ENCODE results near the gene CLINT1.
A peak's percentile ranks its signal among the peaks of the same experiment; 100 is the strongest.
"Not testable (repeated sequence)": the region's sequence is repeated elsewhere in the genome, so short reads cannot be mapped to it uniquely, and the experiment has no call there.

CLINT1 gene

DNA sequence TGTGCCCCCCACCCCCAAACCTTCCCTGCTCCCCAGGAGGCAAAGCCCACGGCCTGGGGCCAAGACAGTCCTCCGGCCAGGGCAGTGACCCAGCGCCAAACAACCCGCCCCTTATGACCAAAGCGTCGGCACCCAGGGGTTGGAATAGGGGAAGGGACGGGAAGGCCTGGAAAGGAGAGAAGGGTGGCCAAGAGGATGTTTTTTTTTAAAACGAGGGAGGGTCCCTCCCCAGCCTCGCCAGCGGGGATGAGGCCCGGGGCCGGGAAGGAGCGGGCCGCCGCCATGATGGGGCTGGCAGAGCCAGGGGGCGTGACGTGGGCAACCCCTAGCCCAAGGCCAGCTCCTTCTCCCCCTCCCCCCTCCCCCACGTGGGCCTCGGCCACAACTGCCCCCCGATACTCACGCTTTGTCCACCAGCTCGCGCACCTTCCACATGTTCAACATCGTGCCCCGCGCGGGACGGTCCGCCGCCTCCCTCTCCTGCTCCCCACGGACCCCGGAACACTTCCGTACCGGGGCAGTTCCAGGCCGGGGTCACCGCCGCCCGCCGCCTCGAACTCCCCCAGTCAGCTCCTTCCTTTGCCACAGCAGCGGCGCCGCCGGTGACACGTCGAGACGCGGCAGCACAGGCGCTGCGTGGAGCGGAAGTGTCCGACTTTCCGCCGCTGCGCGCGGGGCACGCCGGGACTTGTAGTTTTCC lies at the start of gene CLINT1:
Gene CLINT1 (minus strand): TSS at position 619 of the 700 bp plus-strand sequence. CDS start 175 bp downstream, at position 444.
- Mint-ChIP-seq H3K4me1 (ENCODE audit: low read depth) (peaks cover 74% of the 10 kb centered on the region), H3K27ac (peak within 1 kb of the TSS; percentile 99), H3K27me3 (no peaks in the 10 kb centered on the region)

DNA sequence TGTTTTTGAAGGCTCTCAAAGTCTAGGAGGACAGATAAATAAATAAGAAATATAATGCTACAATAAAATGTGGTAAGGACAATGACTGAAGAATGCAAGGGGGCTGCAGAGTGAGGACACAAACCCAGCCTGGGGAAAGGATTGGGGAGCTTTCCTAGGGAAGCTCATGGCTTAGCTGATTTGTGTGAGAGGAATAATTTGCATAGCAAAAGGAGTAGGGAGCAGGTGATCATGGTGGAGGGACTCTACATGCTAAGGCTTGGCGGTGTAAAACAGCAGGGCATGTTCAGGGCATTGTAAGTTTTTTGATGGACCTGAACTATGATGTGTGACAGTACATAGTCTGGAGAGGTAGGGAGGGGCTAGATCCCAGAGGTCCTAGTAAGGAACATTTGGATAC lies 49.5 kb upstream of the CLINT1 start:
- H3K4me1 Mint-ChIP-seq (ENCODE audit: low read depth): no peaks in the 10 kb centered on the region
- DNase-seq: no peak
- H3K27ac Mint-ChIP-seq: no peak overlapping the region
- H3K36me3 Mint-ChIP-seq (ENCODE audit: low read depth): no peaks in the 10 kb centered on the region
- H3K9me3 Mint-ChIP-seq: no peaks in the 10 kb centered on the region
- no peaks in the 10 kb centered on the region for H3K27me3 Mint-ChIP-seq
- no peak overlapping the region for H3K4me3 Mint-ChIP-seq

More for the DNA sequence above, at the start of gene CLINT1:
- Mint-ChIP-seq H3K36me3 (ENCODE audit: low read depth) (peaks cover 43% of the 10 kb centered on the region), H3K4me3 (peak within 1 kb of the TSS; percentile 96), H3K9me3 (no peaks in the 10 kb centered on the region)
- DNase-seq: peak; percentile 91

DNA sequence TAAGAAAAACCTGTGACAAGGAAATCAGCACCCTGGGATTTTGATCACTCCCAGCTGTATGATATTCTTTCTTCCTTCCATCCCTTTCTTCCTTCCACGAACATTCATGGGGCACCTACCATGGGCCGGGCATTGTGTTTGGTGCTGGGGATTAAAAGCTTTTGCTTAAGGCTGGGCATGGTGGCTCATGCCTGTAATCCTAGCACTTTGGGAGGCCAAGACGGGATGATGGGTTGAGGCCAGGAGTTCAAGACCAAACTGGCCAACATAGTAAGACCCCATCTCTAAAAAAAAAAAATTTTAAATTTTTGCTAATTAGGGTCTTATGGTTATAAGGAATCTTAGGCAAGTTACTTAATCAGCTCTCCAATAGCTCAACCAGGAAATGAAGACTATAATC lies 48.5 kb upstream of the CLINT1 start:
- H3K36me3 Mint-ChIP-seq (ENCODE audit: low read depth): no peaks in the 10 kb centered on the region
- no peak for DNase-seq
- H3K4me3 Mint-ChIP-seq: no peak overlapping the region
- H3K27me3 Mint-ChIP-seq: no peaks in the 10 kb centered on the region
- H3K4me1 Mint-ChIP-seq (ENCODE audit: low read depth): no peaks in the 10 kb centered on the region
- H3K9me3 Mint-ChIP-seq: no peaks in the 10 kb centered on the region
- no peak overlapping the region for H3K27ac Mint-ChIP-seq

DNA sequence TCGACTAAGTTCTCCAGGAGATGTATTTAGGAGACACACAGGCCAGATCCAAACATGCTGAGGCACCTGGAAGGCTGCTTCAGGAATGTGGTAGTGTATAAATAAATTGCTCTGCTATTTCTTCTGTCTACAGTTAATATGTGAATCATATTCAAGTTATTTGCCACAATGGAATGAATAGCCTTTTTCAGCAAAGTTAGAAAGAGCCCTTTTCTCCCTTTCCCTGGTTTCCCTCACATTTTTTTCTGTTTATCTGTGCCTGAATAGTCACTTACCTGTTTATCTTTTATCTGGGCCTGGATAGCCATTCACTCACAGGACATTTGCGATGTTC lies 44.1 kb upstream of the CLINT1 start:
- no peak overlapping the region for H3K27ac Mint-ChIP-seq
- no peak for DNase-seq
- no peaks in the 10 kb centered on the region for H3K27me3 Mint-ChIP-seq
- H3K9me3 Mint-ChIP-seq: no peaks in the 10 kb centered on the region
- no peaks in the 10 kb centered on the region for H3K36me3 Mint-ChIP-seq (ENCODE audit: low read depth)
- H3K4me3 Mint-ChIP-seq: no peak overlapping the region
- no peaks in the 10 kb centered on the region for H3K4me1 Mint-ChIP-seq (ENCODE audit: low read depth)

DNA sequence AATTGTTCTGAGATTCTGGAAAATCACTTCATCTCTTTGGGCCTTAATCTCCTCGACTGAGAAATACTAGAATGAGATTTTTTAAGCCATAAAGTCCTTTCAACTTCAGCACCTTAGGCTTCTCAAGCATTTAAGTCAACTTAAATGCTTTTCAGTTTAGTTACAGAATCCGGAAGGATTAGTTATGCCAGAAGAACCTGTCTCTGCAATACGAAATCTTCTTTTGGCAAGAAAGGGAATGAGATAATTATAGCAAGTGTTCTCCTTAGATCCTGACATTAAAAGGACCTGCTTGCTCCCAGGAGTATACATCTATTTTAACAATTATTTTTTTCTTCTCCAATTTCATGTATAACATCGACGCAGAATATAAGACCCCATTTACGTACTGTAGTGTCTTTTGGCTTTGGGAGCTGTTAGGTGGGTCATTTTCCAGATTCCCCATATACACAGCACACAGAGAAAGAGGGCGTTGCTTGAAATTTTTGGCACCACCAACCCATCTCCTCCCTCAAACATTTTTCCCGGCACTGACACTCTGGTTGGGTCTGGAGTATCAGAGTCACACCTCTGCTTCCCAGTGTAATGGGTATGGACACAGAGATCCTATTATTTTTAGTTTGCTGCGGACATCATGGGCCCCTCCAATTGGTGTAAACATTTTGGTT lies 43.6 kb upstream of the CLINT1 start:
- Mint-ChIP-seq H3K36me3 (ENCODE audit: low read depth) (no peaks in the 10 kb centered on the region), H3K4me3 (no peak overlapping the region), H3K27me3 (no peaks in the 10 kb centered on the region), H3K9me3 (no peaks in the 10 kb centered on the region), H3K27ac (no peak overlapping the region), H3K4me1 (ENCODE audit: low read depth) (no peaks in the 10 kb centered on the region)
- DNase-seq: no peak

DNA sequence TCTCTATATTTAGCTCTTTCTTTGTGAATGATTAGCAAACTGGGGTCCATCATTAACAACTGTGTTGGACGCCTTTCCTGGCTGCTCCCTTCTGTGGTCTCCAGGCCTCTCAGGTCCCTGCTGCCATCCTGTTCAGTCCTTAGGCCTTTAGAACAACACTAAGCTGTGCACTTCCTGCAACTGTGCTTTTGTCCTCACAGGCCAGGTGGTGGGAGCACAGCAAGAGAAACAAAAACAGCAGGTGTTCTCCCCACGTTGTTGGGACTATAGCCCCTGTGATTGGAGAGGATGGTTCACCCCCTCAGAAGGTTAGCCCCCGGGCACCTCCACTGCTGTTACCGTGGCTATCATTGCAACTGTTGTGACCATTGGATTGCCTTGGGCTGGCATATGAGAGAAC lies 41.7 kb upstream of the CLINT1 start:
- DNase-seq: no peak
- Mint-ChIP-seq H3K9me3 (no peaks in the 10 kb centered on the region), H3K27ac (no peak overlapping the region), H3K4me3 (no peak overlapping the region), H3K36me3 (ENCODE audit: low read depth) (no peaks in the 10 kb centered on the region), H3K27me3 (no peaks in the 10 kb centered on the region), H3K4me1 (ENCODE audit: low read depth) (no peaks in the 10 kb centered on the region)

DNA sequence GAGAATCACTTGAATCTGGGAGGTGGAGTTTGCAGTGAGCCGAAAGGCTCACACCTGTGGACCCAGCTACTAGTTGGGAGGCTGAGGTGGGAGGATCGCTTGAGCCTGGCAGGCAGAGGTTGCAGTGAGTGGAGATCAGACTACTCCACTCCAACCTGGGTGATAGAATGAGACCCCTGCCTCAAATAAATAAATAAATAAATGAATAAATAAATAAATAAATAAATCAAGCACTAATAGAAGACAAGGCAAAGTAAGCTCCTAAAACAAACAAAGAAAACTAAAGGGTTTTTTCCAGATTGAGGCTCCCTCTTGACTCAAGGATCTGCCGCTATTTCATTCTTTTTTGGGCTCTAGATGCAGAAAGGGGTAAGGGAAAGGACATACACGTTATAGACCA lies 34.7 kb upstream of the CLINT1 start:
- Mint-ChIP-seq H3K4me1 (ENCODE audit: low read depth) (peaks cover 21% of the 10 kb centered on the region), H3K27me3 (no peaks in the 10 kb centered on the region), H3K9me3 (no peaks in the 10 kb centered on the region), H3K4me3 (no peak overlapping the region), H3K27ac (no peak overlapping the region), H3K36me3 (ENCODE audit: low read depth) (no peaks in the 10 kb centered on the region)
- DNase-seq: no peak

DNA sequence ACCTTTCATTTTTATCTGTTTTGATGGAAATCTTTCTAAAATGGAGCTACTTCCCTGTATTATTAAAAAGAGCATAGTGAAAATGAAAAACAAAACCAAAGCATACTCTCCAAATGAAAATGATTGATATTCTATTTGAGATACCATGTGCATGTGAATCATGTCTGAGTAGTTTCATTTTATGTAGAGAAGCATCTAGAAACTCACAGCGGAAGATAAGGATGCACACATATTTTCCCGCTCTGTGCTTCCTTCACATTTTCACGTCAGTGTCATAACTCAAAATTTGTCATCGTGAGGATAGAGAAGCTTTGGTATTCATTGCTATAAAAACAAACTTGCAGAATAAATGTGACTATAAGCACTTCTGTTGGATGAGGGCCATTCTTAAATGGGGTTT lies 34.0 kb upstream of the CLINT1 start:
- Mint-ChIP-seq H3K4me1 (ENCODE audit: low read depth) (peaks cover 21% of the 10 kb centered on the region), H3K27me3 (no peaks in the 10 kb centered on the region), H3K27ac (peak overlapping the region; percentile 58)

DNA sequence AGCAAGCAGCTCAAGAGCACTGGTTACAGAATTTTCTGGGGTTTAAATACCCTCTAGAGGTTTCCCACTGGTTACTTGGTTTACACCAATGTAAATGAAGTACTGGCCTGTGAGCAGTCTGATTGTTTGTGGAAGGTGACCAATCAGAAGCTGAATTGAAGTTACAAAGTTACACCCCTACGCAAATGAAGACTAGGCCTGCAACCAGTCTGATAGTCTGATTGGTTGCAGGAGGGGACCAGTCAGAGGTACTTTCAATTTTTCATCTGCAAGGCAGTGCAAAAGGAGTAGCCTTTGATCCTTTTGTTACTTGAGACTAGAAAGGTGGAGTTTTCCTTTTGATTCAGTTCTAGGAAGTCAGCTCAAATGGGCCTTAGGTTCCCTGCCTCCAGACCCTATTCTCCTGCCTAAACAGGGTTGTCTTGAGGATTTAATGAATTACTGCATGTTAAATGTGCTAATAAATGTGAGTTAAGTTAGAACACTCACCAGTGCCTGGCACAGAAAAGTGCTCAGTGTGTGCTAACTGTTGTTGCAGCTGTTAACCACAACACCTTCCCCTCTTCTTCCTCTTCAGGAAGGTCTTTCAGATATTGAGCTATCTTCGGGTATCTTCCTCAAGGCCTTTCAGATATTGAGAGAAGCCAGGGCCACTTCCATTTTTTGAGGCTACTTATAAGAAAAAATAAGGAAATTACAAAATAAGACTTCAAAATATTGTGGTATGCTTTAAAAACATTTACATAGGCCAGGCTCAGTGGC lies 32.1 kb upstream of the CLINT1 start:
- Mint-ChIP-seq H3K4me3 (no peak overlapping the region), H3K27me3 (no peaks in the 10 kb centered on the region), H3K36me3 (ENCODE audit: low read depth) (no peaks in the 10 kb centered on the region), H3K9me3 (no peaks in the 10 kb centered on the region), H3K27ac (no peak overlapping the region), H3K4me1 (ENCODE audit: low read depth) (peaks cover 21% of the 10 kb centered on the region)
- DNase-seq: no peak

More for the DNA sequence above, 34.0 kb upstream of the CLINT1 start:
- Mint-ChIP-seq H3K36me3 (ENCODE audit: low read depth) (no peaks in the 10 kb centered on the region), H3K4me3 (no peak overlapping the region), H3K9me3 (no peaks in the 10 kb centered on the region)
- no peak for DNase-seq

DNA sequence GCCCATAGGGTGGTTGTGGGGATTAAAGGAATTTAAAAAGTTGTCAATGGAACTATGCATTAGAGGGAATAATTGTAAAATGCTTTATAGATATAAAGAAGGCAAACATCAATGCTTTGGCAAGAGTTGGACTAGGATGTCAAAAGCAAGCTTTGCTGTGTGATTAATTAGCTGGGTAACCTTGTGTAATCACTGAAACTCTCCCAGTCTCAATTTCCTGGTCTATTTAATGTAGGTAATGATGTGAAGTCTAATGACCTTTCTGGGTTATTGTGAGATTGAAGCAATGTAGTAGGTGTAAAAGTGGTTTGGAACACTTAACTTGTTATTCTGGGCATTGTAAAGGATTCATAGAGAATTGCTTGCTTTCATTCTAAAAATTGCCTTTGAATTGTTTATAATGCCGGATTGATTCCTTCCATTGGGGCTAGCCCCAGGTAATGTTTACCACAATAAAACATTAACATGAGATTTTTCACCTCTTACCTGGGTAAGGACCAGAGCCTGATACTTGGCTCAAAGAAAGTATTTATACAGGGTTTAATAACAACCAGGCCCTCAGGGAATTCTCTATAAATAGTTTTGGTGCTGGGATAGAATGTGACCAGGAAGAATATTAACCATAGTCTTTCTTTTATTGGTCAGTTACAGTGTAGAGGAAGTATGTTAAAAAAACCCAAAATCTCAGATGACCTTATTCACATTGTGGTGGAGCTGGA lies 30.0 kb upstream of the CLINT1 start:
- Mint-ChIP-seq H3K9me3 (no peaks in the 10 kb centered on the region), H3K27ac (no peak overlapping the region), H3K4me3 (no peak overlapping the region), H3K36me3 (ENCODE audit: low read depth) (no peaks in the 10 kb centered on the region), H3K4me1 (ENCODE audit: low read depth) (peaks cover 22% of the 10 kb centered on the region), H3K27me3 (no peaks in the 10 kb centered on the region)
- DNase-seq: no peak

DNA sequence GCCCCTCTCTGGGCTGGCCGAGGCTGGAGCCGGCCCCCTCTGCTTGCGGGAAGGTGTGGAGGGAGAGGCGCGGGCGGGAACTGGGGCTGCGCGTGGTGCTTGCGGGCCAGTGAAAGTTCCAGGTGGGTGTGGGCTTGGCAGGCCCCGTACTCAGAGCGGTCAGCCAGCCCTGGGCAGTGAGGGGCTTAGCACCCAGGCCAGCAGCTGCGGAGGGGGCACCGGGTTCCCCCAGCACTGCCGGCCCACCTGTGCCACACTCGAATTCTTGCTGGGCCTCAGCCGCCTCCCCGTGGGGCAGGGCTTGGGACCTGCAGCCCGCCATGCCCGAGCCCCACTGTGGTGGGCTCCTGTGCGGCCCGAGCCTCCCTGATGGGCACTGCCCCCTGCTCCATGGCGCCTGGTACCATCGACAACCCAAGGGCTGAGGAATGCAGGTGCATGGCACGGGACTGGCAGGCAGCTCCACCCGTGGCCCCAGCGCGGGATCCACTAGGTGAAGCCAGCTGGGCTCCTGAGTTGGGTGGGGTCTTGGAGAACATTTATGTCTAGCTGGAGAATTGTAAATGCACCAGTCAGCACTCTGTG lies 27.9 kb upstream of the CLINT1 start:
- Mint-ChIP-seq H3K9me3 (no peaks in the 10 kb centered on the region), H3K27me3 (no peaks in the 10 kb centered on the region), H3K27ac (no peak overlapping the region), H3K36me3 (ENCODE audit: low read depth) (no peaks in the 10 kb centered on the region), H3K4me1 (ENCODE audit: low read depth) (peaks cover 12% of the 10 kb centered on the region), H3K4me3 (no peak overlapping the region)
- no peak for DNase-seq

DNA sequence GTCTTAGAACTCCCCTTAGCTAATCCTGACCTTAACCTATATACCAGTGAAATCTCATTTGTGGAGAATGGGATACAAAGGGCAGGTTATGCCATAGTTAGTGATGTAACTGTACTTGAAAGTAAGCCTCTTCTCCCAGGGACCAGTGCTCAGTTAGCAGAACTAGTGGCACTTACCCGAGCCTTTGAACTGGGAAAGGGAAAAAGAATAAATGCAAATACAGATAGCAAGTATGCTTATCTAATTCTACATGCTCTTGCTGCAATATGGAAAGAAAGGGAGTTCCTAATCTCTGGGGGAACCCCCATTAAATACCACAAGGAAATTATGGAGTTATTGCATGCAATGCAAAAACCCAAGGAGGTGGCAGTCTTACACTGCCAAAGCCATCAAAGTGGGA lies 26.1 kb upstream of the CLINT1 start:
- H3K36me3 Mint-ChIP-seq (ENCODE audit: low read depth); DNase-seq; H3K27ac Mint-ChIP-seq; H3K4me1 Mint-ChIP-seq (ENCODE audit: low read depth); H3K9me3 Mint-ChIP-seq; H3K4me3 Mint-ChIP-seq; H3K27me3 Mint-ChIP-seq: not testable (repeated sequence)

DNA sequence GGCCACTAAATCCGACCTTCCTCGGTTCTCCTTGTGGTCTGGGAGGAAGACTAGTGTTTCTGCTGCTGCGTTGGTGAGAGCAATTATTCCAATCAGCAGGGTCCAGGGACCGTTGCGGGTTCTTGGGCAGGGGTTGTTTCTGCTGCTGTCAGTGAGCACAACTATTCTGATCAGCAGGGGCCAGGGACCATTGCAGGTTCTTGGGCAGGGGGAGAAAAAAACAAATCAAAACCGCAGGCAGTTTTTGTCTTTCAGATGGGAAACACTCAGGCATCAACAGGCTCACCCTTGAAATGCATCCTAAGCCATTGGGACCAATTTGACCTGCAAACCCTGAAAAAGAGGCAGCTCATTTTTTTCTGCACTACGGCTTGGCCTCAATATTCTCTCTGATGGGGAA lies 22.6 kb upstream of the CLINT1 start:
- not testable (repeated sequence) for H3K27me3 Mint-ChIP-seq; H3K9me3 Mint-ChIP-seq; H3K36me3 Mint-ChIP-seq (ENCODE audit: low read depth)

DNA sequence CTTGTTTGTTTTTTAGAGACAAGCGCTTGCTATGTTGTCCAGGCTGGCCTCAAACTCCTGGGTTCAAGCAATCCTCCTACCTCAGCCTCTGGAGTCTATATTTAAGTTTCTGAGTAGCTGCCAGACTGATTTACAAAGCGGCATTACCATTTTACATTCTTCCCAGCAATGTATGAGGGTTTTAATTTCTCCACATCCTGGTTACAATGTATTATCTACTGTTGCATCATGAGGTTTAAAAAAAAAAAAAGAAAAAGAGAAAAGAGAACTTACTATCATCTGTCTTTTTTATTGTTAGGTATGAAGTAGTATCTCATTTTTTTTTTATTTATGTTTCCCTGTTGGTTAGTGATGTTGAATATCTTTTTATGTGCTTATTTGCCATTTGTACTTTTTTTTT lies 18.9 kb upstream of the CLINT1 start:
- H3K27me3 Mint-ChIP-seq: no peaks in the 10 kb centered on the region
- H3K4me3 Mint-ChIP-seq: no peak overlapping the region
- DNase-seq: no peak
- H3K9me3 Mint-ChIP-seq: no peaks in the 10 kb centered on the region
- H3K27ac Mint-ChIP-seq: no peak overlapping the region
- H3K36me3 Mint-ChIP-seq (ENCODE audit: low read depth): no peaks in the 10 kb centered on the region
- H3K4me1 Mint-ChIP-seq (ENCODE audit: low read depth): peaks cover 3% of the 10 kb centered on the region

More for the DNA sequence above, 22.6 kb upstream of the CLINT1 start:
- H3K4me3 Mint-ChIP-seq; H3K4me1 Mint-ChIP-seq (ENCODE audit: low read depth); H3K27ac Mint-ChIP-seq; DNase-seq: not testable (repeated sequence)
